GM12878 (cell line): ENCODE data around the gene TAAR8. TPM values are rescaled to one million over a fixed set of nuclear protein-coding genes. Genes with fewer than 3 reads are reported as not detected.

Experiments
- ATAC-seq: fragments of 200-7000 bp; cut with Tn5 transposase; 3 replicates; pipeline ENCODE4 v1.9.1; 2020; ENCODE audit warnings: mild to moderate bottlenecking, moderate library complexity
- BruUV-seq: library from RNA; stranded (reverse); fragments of 400-500 nt; replicated peaks from 2 replicates; lab custom pipeline; 2021; lab: Mats Ljungman, UMichigan
- CTCF ChIA-PET: fragments of 300-600 bp; sonication (Branson Sonifier 250); formaldehyde crosslinking; extraction: SDS; loops from one replicate; lab custom pipeline; 2021; ENCODE audit warnings: inconsistent platforms; lab: Yijun Ruan, JAX
- POLR2A ChIA-PET: fragments of 350-600 bp; formaldehyde crosslinking; extraction: SDS; loops from one replicate; lab custom pipeline; 2021; ENCODE audit warnings: inconsistent platforms; lab: Charles Lee
- RAD21 ChIA-PET: fragments of 300-600 bp; sonication (Branson Sonifier 250); formaldehyde crosslinking; loops from one replicate; lab custom pipeline; 2023; ENCODE audit warnings: antibody characterized with exemption; ENCODE audit not compliant: unreplicated experiment; lab: Charles Lee
- SMC1A ChIA-PET: fragments of 300-600 bp; sonication (Branson Sonifier 250); formaldehyde crosslinking; loops from one replicate; lab custom pipeline; 2023; ENCODE audit not compliant: unreplicated experiment, uncharacterized antibody; lab: Charles Lee
- DNase-seq: peaks from one replicate; pipeline ENCODE4 v3.0.0-alpha.2; 2011; ENCODE audit warnings: low read depth, low spot score
- FAIRE-seq: peaks from 3 replicates; lab custom pipeline; 2011; peaks lifted over from hg19 to GRCh38; lab: Jason Lieb, UNC
- H2AFZ ChIP-seq: 2 replicates; pipeline ENCODE4 v1.6.0; 2011; ENCODE audit warnings: low read depth, low read length, control low read depth; ENCODE audit not compliant: control insufficient read depth
- H3K27ac ChIP-seq: 2 replicates; pipeline ENCODE4 v1.5.1; 2011; ENCODE audit warnings: control low read depth; ENCODE audit not compliant: control insufficient read depth, insufficient read depth
- H3K27me3 ChIP-seq, 2 experiments: replicated peaks in 1 of 2; 2 replicates each; pipeline versions ENCODE4 v1.6.0 to v1.6.1; 2011; ENCODE audit warnings: low read length in 1 of 2; ENCODE audit not compliant: control insufficient read depth in 2 of 2, insufficient read depth in 2 of 2
- H3K36me3 ChIP-seq, 2 experiments: 2 replicates each; pipeline ENCODE4 v1.5.1; 2011; ENCODE audit warnings: low read length in 1 of 2; ENCODE audit not compliant: control insufficient read depth in 2 of 2, insufficient read depth in 2 of 2
- H3K4me1 ChIP-seq: 2 replicates; pipeline ENCODE4 v1.6.1; 2011; ENCODE audit warnings: mild to moderate bottlenecking, low read length, moderate library complexity, mixed read lengths; ENCODE audit not compliant: control insufficient read depth, insufficient read depth
- H3K4me2 ChIP-seq: 2 replicates; pipeline ENCODE4 v1.6.0; 2011; ENCODE audit warnings: control low read depth; ENCODE audit not compliant: control insufficient read depth, insufficient read depth
- H3K4me3 ChIP-seq: fragments of 200-600 bp; sonication (generic); 2 replicates; pipeline ENCODE4 v1.5.1; 2016
- H3K79me2 ChIP-seq: 2 replicates; pipeline ENCODE4 v1.6.0; 2011; ENCODE audit warnings: low read length; ENCODE audit not compliant: control insufficient read depth, insufficient read depth
- H3K9ac ChIP-seq: 2 replicates; pipeline ENCODE4 v1.8.0; 2011; ENCODE audit warnings: low read length, control low read depth, mixed read lengths; ENCODE audit not compliant: control insufficient read depth, insufficient read depth
- H3K9me3 ChIP-seq: replicated peaks from 3 replicates; pipeline ENCODE4 v1.5.1; 2011; ENCODE audit warnings: mild to moderate bottlenecking, low read length; ENCODE audit not compliant: control insufficient read depth, insufficient read depth
- H4K20me1 ChIP-seq: 2 replicates; pipeline ENCODE4 v1.6.0; 2011; ENCODE audit not compliant: control insufficient read depth, insufficient read depth
- CREB1 ChIP-seq: IDR thresholded peaks from 2 replicates; pipeline ENCODE4 v1.6.1; 2012; ENCODE audit warnings: low read depth, mild to moderate bottlenecking, inconsistent platforms
- CREM ChIP-seq: IDR thresholded peaks from 2 replicates; pipeline ENCODE4 v1.6.1; 2014; ENCODE audit warnings: antibody characterized with exemption, low read depth
- CTCF ChIP-seq, 3 experiments: IDR thresholded peaks in 2 of 3; conservative IDR thresholded peaks in 1 of 3; 2 replicates each; pipeline ENCODE4 v1.5.1; 2011; ENCODE audit warnings: low read depth in 3 of 3, low read length in 3 of 3, mild to moderate bottlenecking in 3 of 3, control low read depth in 2 of 3, moderate library complexity in 2 of 3, inconsistent platforms in 1 of 3, mixed read lengths in 1 of 3; ENCODE audit not compliant: control insufficient read depth in 2 of 3, insufficient read depth in 1 of 3; ENCODE audit errors: extremely low read depth in 1 of 3
- EP300 ChIP-seq, 2 experiments: fragments of 150-350 bp in 1 of 2; IDR thresholded peaks; 2 replicates each; pipeline ENCODE4 v1.6.1; 2011 to 2012; ENCODE audit warnings: low read depth in 2 of 2, low read length in 2 of 2, borderline replicate concordance in 1 of 2, improper control_type of control experiment in 1 of 2, inconsistent platforms in 1 of 2; ENCODE audit not compliant: control insufficient read depth in 1 of 2
- GABPA ChIP-seq: IDR thresholded peaks from 2 replicates; pipeline ENCODE4 v1.6.1; 2014; ENCODE audit warnings: antibody characterized with exemption, low read depth, mild to moderate bottlenecking, inconsistent platforms
- MEF2B ChIP-seq: fragments of 450-650 bp; IDR thresholded peaks from 2 replicates; pipeline ENCODE4 v1.6.1; 2018; ENCODE audit warnings: mild to moderate bottlenecking, moderate library complexity; ENCODE audit not compliant: partially characterized antibody, poor library complexity, severe bottlenecking
- NKRF ChIP-seq: fragments of 450-650 bp; conservative IDR thresholded peaks from 2 replicates; pipeline ENCODE4 v1.6.1; 2017; ENCODE audit warnings: mild to moderate bottlenecking, moderate library complexity
- POLR2AphosphoS2 ChIP-seq: IDR thresholded peaks from 2 replicates; pipeline ENCODE4 v1.6.1; 2011; ENCODE audit warnings: low read depth, mild to moderate bottlenecking, low read length, improper control_type of control experiment, moderate library complexity
- RELA ChIP-seq: fragments of 450-650 bp; IDR thresholded peaks from 2 replicates; pipeline ENCODE4 v1.8.0; 2014; ENCODE audit warnings: borderline replicate concordance; ENCODE audit not compliant: partially characterized antibody
- SP1 ChIP-seq: IDR thresholded peaks from one replicate; pipeline ENCODE4 v1.6.1; 2011; ENCODE audit warnings: low read depth, low read length
- STAT3 ChIP-seq: IDR thresholded peaks from 2 replicates; pipeline ENCODE4 v1.6.1; 2011; ENCODE audit warnings: low read depth, low read length, improper control_type of control experiment
- WGBS: methylation state at CpG from one replicate; pipeline ENCODE4 v1.1.6; 2016; ENCODE audit warnings: low lambda C conversion rate; ENCODE audit not compliant: insufficient replicate concordance, insufficient coverage; ENCODE audit errors: missing lambda C conversion rate; 5-methylcytosine and 5-hydroxymethylcytosine counted together
- in situ Hi-C: fragments of 300-500 bp; cut with MboI; formaldehyde crosslinking; loops from 9 replicates; pipeline ENCODE4 v1.14.3; 2018; ENCODE audit warnings: mixed read lengths
- intact Hi-C: fragments of 100-400 bp; cut with micrococcal nuclease; formaldehyde crosslinking; loops from one replicate; pipeline ENCODE4 v1.14.2; 2022; ENCODE audit not compliant: unreplicated experiment
- polyA plus RNA-seq, 11 experiments: library from polyadenylated mRNA; depleted of rRNA in 4 of 11; unstranded in 6 of 11; stranded (reverse) in 5 of 11; fragments of >200 nt; fragmentation: Nextera tagmentation in 4 of 11; fragmentation: Illumina TruSeq in 1 of 11; extraction: Ambion mirVana in 4 of 11; extraction: Trizol in 1 of 11; gene quantifications; 1 replicate in 1 of 11; 2 replicates in 10 of 11; pipeline versions ENCODE4 v1.2.1 to v1.2.3, GENCODE V29; 2011 to 2016; ENCODE audit warnings: inconsistent platforms in 2 of 11, missing spikeins in 2 of 11, low read depth in 1 of 11
- total RNA-seq, 4 experiments: library from RNA; depleted of rRNA in 3 of 4; stranded (reverse); fragments of >200 nt in 3 of 4; fragmentation: Illumina TruSeq in 1 of 4; extraction: Trizol in 1 of 4; gene quantifications; 2 replicates each; pipeline versions ENCODE4 v1.2.1 to v1.2.3, GENCODE V29; 2013 to 2021
- TF ChIP-seq, protein P1 (sequence below): fragments of 450-650 bp; IDR thresholded peaks from 2 replicates; pipeline ENCODE4 v1.6.1; 2017; ENCODE audit warnings: low read depth, mild to moderate bottlenecking, moderate library complexity
- TF ChIP-seq, protein P2 (sequence below): fragments of 450-650 bp; IDR thresholded peaks from 2 replicates; pipeline ENCODE4 v1.6.1; 2016; ENCODE audit warnings: mild to moderate bottlenecking
- TF ChIP-seq, protein P3 (sequence below): IDR thresholded peaks from 2 replicates; pipeline ENCODE4 v1.6.1; 2012; ENCODE audit warnings: low read depth, low read length, improper control_type of control experiment

TAAR8 gene
- total and polyA plus RNA-seq, 10 of the 15 experiments (the other 5 are each of a cell fraction or from before 2014, with no cell fraction given) = not detected

GRCh38 chr6:132584698-132585097, 32.2 kb downstream of the TAAR8 start:
- H3K27me3 ChIP-seq = no peaks in the 10 kb centered on the region
- no peaks in the 10 kb centered on the region for H4K20me1 ChIP-seq
- H3K9ac ChIP-seq = no peak overlapping the region
- in situ Hi-C loops = no loop called here
- TF ChIP-seq GABPA = no peak
- TF ChIP-seq, protein P1, sequence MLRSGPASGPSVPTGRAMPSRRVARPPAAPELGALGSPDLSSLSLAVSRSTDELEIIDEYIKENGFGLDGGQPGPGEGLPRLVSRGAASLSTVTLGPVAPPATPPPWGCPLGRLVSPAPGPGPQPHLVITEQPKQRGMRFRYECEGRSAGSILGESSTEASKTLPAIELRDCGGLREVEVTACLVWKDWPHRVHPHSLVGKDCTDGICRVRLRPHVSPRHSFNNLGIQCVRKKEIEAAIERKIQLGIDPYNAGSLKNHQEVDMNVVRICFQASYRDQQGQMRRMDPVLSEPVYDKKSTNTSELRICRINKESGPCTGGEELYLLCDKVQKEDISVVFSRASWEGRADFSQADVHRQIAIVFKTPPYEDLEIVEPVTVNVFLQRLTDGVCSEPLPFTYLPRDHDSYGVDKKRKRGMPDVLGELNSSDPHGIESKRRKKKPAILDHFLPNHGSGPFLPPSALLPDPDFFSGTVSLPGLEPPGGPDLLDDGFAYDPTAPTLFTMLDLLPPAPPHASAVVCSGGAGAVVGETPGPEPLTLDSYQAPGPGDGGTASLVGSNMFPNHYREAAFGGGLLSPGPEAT = no peak
- TF ChIP-seq CREB1 = no peak
- TF ChIP-seq, protein P2, sequence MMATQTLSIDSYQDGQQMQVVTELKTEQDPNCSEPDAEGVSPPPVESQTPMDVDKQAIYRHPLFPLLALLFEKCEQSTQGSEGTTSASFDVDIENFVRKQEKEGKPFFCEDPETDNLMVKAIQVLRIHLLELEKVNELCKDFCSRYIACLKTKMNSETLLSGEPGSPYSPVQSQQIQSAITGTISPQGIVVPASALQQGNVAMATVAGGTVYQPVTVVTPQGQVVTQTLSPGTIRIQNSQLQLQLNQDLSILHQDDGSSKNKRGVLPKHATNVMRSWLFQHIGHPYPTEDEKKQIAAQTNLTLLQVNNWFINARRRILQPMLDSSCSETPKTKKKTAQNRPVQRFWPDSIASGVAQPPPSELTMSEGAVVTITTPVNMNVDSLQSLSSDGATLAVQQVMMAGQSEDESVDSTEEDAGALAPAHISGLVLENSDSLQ = no peak
- TF ChIP-seq CTCF (IDR thresholded peaks at IDR 0.05 in 2 of 3, conservative IDR thresholded peaks at IDR 0.05 in 1 of 3; ENCODE audit: control insufficient read depth in 2 of 3, extremely low read depth in 1 of 3, insufficient read depth in 1 of 3, low read depth in 3 of 3, low read length in 3 of 3) = no peak
- TF ChIP-seq MEF2B = no peak
- TF ChIP-seq NKRF = no peak
- no peak for TF ChIP-seq SP1
- no peak for TF ChIP-seq CREM
- no peak for TF ChIP-seq RELA
- TF ChIP-seq EP300 (IDR thresholded peaks at IDR 0.05; ENCODE audit: borderline replicate concordance in 1 of 2, control insufficient read depth in 1 of 2, low read depth in 2 of 2, low read length in 2 of 2) = no peak
- no peak for TF ChIP-seq POLR2AphosphoS2
- no peak for TF ChIP-seq STAT3
- TF ChIP-seq, protein P3, sequence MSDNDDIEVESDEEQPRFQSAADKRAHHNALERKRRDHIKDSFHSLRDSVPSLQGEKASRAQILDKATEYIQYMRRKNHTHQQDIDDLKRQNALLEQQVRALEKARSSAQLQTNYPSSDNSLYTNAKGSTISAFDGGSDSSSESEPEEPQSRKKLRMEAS = no peak
- ChIA-PET CTCF (no interaction called here), RAD21 (no interaction called here), POLR2A (no interaction called here), SMC1A (no interaction called here)
- H3K4me3 ChIP-seq = no peak overlapping the region
- DNase-seq = no peak
- 0% methylated on average over 1 of the region's 1 CpG for WGBS
- no peaks in the 10 kb centered on the region for H3K36me3 ChIP-seq
- H3K9me3 ChIP-seq = no peaks in the 10 kb centered on the region
- no peaks in the 10 kb centered on the region for H3K79me2 ChIP-seq
- FAIRE-seq = no peak
- no peak for ATAC-seq
- intact Hi-C loops = no loop called here
- H2AFZ ChIP-seq = no peak overlapping the region
- H3K4me2 ChIP-seq = no peak overlapping the region
- no peak overlapping the region for H3K27ac ChIP-seq
- H3K4me1 ChIP-seq = no peaks in the 10 kb centered on the region
- BruUV-seq = no TSS peak
